Measurements from ENCODE around the gene GNAS-AS1.

DNA sequence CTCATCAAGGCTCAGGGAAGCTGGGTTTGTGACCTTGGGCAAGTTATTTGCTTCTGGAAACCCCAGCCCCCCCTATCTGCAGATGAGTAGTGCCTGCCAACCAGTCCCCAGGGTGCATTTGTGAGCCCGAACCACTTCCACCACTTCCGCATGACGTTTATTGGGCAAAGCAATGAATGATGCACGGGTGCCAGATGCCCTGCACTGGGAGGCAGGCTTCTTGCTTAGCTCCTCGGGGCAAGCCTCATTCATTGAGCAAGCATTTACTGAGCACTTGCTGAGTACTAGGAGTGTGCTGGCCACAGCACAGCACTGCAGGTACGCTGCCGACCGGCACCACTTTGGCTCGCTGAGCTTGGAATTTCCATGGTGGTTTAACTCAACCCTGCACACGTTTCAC is 60.2 kb downstream of the GNAS-AS1 start:
- TF ChIP-seq POLR2A (IDR thresholded peaks at IDR 0.05; ENCODE audit: control extremely low read depth in 1 of 2, low read depth in 2 of 2, low read length in 2 of 2) = no peak
- TF ChIP-seq BRCA1 (IDR thresholded peaks at IDR 0.05; ENCODE audit: low read depth, low read length) = no peak
- no peak for TF ChIP-seq EGR1 (IDR thresholded peaks at IDR 0.05; ENCODE audit: borderline replicate concordance, low read depth, low read length)
- no peak for TF ChIP-seq JUN (IDR thresholded peaks at IDR 0.05; ENCODE audit: low read depth, low read length)
- no peak for TF ChIP-seq CTCF (IDR thresholded peaks at IDR 0.05; ENCODE audit: control extremely low read depth in 1 of 3, insufficient read depth in 1 of 3, low read depth in 1 of 3, low read length in 3 of 3)
- TF ChIP-seq CEBPB (IDR thresholded peaks at IDR 0.05; ENCODE audit: low read depth, low read length) = no peak
- TF ChIP-seq SP2 (IDR thresholded peaks at IDR 0.05; ENCODE audit: low read length) = no peak
- no peak for TF ChIP-seq CBX8 (IDR thresholded peaks at IDR 0.05; ENCODE audit: borderline replicate concordance, low read depth, low read length)
- no peak for TF ChIP-seq RAD21 (IDR thresholded peaks at IDR 0.05 in 1 of 2, conservative IDR thresholded peaks at IDR 0.05 in 1 of 2; ENCODE audit: low read depth in 2 of 2, low read length in 2 of 2)
- TF ChIP-seq ATF3 (IDR thresholded peaks at IDR 0.05; ENCODE audit: insufficient read depth, low read depth, low read length) = no peak
